RCC 7860 (cell line): ENCODE data around the gene TP53BP2.
A peak's percentile ranks its signal among the peaks of the same experiment; 100 is the strongest.
"Not testable (repeated sequence)": the region's sequence is repeated elsewhere in the genome, so short reads cannot be mapped to it uniquely, and the experiment has no call there.

Experiments
- DNase-seq: peaks from one replicate; pipeline ENCODE4 v3.0.0-alpha.2; 2015; ENCODE audit warnings: low spot score
- FAIRE-seq: peaks from 2 replicates; lab custom pipeline; 2012; peaks lifted over from hg19 to GRCh38; lab: Jason Lieb, UNC

The TP53BP2 gene

DNA sequence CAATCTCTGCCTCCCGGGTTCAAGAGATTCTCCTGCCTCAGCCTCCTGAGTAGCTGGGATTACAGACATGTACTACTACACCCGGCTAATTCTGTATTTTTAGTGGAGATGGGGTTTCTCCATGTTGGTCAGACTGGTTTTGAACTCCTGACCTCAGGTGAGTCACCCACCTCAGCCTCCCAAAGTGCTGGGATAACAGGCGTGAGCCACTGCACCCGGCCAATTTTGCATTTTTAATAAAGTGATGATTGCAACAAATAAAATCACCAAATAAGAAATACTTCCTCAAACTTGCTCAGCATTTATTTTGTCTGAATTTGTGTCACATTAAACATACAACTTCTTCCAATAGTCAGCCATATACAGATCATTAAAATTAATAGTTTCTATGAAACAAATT lies 35.8 kb downstream of the TP53BP2 start:
- FAIRE-seq, result not testable (repeated sequence)
- peak; percentile 50 for DNase-seq

- FAIRE-seq, result no peak
- DNase-seq, result no peak
These were observed 42.5 kb downstream of the TP53BP2 start for GRCh38 chr1:223803211-223803610.

- no peak for DNase-seq
- FAIRE-seq, result no peak
These were observed 43.1 kb downstream of the TP53BP2 start for GRCh38 chr1:223802602-223803001.

DNA sequence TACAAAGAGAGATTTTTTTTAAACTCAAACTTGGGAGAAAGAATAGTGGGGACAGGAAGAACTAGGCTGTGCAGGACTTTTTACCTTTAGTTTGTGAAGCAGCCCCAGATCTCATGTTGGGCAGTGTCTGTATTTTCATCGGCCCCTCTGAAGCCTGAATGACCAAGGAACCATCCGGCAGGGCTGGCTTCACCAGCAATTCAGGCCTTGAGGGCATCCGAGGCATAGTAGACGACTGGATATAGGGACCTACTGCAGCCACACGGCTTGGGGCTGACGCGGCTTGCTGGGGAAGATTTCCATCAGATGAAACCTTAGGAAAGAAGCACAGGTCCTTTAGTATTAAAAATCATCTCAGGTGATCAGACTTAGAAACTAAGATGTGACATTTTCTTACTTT lies 43.7 kb downstream of the TP53BP2 start:
- FAIRE-seq, result no peak
- no peak for DNase-seq

- DNase-seq (no peak), FAIRE-seq (no peak)
These were observed 49.5 kb downstream of the TP53BP2 start for GRCh38 chr1:223796210-223796609.

DNA sequence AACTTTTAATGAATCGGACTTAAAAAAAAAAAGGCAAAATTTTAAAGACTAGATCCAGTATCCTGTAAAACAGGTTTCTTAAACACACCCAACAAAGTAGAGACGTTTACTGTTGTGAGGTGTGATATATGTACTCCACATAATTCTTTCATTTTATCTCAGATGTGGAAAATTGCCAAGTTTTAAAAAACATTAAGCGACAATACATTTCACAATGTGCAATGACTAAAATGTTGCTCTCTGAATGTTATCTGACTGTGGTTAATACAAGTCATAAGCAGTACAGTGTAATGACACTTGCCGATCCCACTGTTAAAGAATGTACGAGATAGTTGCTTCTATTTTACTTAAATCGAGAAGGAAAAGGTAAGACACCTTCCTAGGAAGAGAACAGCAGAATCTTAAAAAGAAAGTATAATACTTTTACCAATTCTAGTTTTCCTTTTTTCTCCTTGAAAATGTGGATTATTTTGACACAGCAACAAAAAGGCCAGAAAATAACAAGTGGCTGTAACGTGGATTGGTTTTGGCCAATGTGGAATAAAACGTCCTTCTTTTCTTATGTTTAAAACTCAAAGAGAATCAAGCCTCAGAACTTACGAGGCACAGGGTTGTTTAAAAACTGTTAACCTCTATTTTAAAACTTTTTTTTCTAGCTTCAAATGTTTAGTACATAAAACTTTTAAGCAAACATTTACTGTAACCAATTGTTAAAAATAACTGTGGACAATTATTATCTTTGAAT lies 51.4 kb downstream of the TP53BP2 start:
- FAIRE-seq (peak; percentile 29), DNase-seq (no peak)

DNA sequence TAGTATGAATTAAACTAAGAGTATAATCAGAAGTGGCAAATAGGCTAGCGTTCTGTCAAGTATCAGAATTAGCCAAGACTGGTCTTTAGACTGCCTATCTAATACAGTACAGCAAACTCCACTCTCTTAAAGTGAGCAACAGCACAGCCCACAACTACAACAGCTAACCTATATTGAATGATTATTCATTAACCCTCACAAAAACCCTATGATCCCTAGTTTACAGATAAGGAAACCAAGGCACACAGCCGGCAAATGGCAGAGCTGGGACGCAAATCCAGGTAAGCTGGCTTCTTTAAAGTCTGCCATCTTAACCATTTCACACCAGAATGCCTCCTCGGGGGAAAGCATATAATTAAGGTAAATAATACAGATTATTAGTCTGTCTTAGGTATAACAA lies 52.0 kb downstream of the TP53BP2 start:
- no peak for FAIRE-seq
- DNase-seq, result no peak

DNA sequence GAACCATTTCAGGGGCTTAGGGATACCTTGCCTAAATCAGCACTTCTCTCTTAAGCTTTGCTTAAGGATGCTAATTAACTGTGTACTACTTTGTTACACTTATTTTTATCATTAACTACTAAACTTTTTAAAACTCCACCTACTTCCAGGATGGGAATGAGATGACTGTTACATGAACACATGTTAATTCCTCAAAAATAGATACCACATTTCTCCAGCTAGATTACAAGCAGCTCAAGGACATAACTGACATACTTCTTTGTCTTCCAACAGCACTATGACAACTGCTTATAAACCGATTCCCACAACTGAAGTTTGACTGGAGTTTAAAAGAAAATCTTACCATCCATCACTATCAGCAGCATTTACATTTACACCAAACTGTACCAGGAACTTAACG lies 53.7 kb downstream of the TP53BP2 start:
- DNase-seq (no peak), FAIRE-seq (no peak)

DNA sequence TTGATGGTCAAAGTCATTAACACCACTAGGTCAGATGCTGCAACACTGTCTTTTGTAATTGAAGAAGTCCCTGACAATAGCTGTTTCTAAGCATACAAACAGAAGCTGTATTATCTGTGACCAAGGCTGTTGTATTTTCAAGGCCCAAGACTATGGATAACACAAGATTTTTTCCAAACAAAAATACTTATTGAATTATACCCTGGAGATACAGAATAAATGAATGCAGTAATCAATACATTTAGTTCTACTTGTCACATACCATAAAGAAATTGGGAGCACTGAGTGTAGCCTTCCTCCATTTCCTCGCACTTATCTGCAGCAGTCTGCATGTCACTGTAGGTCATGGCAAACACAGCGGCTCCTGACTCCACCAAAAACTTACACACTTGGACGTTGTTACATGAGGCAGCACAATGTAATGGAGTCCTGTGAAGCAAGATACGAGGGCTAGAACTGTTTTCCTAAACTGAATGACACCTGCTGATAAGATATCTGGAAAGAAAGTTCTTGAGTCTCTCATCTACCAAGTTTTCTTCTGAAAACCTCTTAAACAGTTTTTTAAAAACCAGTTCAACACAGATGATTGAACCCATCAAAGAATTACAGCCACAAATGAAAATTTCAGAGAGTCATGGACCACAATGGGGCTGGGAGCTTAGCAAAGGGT lies 56.9 kb downstream of the TP53BP2 start:
- FAIRE-seq, result no peak
- no peak for DNase-seq

- FAIRE-seq (no peak), DNase-seq (no peak)
These were observed 59.9 kb downstream of the TP53BP2 start for GRCh38 chr1:223785808-223786207.

- FAIRE-seq, result no peak
These were observed 61.2 kb downstream of the TP53BP2 start for GRCh38 chr1:223784541-223784940.

GRCh38 chr1:223783676-223784075 lies 62.1 kb downstream of the TP53BP2 start:
- no peak for DNase-seq
- no peak for FAIRE-seq

More at GRCh38 chr1:223784541-223784940, 61.2 kb downstream of the TP53BP2 start:
- no peak for DNase-seq

GRCh38 chr1:223780949-223781348 lies 64.8 kb downstream of the TP53BP2 start:
- FAIRE-seq, result no peak
- no peak for DNase-seq

- DNase-seq, result no peak
- no peak for FAIRE-seq
These were observed 65.4 kb downstream of the TP53BP2 start for GRCh38 chr1:223780318-223780717.

DNA sequence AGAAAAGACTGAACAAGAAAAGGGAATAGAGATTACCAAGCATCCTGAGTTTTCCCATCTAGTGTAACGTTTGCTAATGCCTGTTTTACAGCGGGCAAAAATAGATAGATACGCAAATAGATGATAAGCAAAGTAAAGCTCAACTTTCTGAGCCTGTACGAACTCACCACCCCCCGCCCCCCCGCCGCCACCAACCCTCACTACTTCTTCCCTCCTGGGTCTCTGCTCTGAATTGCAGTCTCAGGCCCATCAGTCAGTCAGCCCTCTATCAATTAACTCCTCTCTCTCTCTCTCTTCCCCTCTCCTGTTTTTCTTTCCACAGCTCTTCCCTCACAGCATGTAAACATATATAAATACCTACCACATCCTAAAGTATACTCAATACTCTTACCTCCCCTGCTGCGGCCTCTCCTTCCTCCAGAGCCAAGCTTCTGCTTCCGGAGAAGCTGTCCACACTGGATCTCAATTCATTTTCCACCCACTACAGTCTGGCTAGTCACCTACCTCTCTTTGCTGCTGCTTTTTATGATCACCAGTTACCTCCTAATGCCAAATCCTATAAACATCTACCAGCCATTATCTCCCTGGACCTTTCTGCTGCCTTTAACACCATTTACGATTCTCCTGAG lies 68.8 kb downstream of the TP53BP2 start:
- FAIRE-seq (no peak), DNase-seq (no peak)

GRCh38 chr1:223776075-223776814 lies 69.5 kb downstream of the TP53BP2 start:
- peak; percentile 95 for DNase-seq
- FAIRE-seq, result peak; percentile 94

- no peak for FAIRE-seq
- DNase-seq, result no peak
These were observed 70.1 kb downstream of the TP53BP2 start for GRCh38 chr1:223775711-223776074.

GRCh38 chr1:223775054-223775453 lies 70.7 kb downstream of the TP53BP2 start:
- no peak for FAIRE-seq

GRCh38 chr1:223774134-223774814 lies 71.5 kb downstream of the TP53BP2 start:
- peak; percentile 22 for FAIRE-seq

More at GRCh38 chr1:223775054-223775453, 70.7 kb downstream of the TP53BP2 start:
- no peak for DNase-seq

GRCh38 chr1:223772771-223773160 lies 73.0 kb downstream of the TP53BP2 start:
- FAIRE-seq (no peak), DNase-seq (no peak)

More at GRCh38 chr1:223774134-223774814, 71.5 kb downstream of the TP53BP2 start:
- DNase-seq, result peak; percentile 20
